Natural killer cell treated with Interleukin-12 subunit alpha and Interleukin-12 subunit beta and Interleukin-15 and Interleukin-18, amount 100 ng/mL, for 72 hours (primary cell): ENCODE data around the gene TSPEAR. TPM values are rescaled to one million over a fixed set of nuclear protein-coding genes. Genes with fewer than 3 reads are reported as not detected.
"Not testable (repeated sequence)": the region's sequence is repeated elsewhere in the genome, so short reads cannot be mapped to it uniquely, and the experiment has no call there.

Experiments used
- ATAC-seq, 2 donors: fragments of 150-1000 bp; cut with Tn5 transposase in 1 of 2; sonication (Bioruptor Pico), chemical (Tn5 transposase) in 1 of 2; 2 replicates each; pipeline ENCODE4 v1.10.0; 2021
- DNase-seq: peaks from one replicate; pipeline ENCODE4 v3.0.0; 2022; ENCODE audit warnings: low spot score
- H3K27ac Mint-ChIP-seq, 2 donors: 1 replicate in 1 of 2; 2 replicates in 1 of 2; pipeline ENCODE4 v1.8.0; 2022; ENCODE audit warnings: mixed read lengths in 2 of 2, mild to moderate bottlenecking in 1 of 2, moderate library complexity in 1 of 2
- H3K27me3 Mint-ChIP-seq, 2 donors: 1 replicate in 1 of 2; 2 replicates in 1 of 2; pipeline ENCODE4 v1.8.0; 2022; ENCODE audit warnings: mixed read lengths in 2 of 2
- H3K36me3 Mint-ChIP-seq: one replicate; pipeline ENCODE4 v1.8.0; 2022; ENCODE audit warnings: mixed read lengths
- H3K4me1 Mint-ChIP-seq, 2 donors: 1 replicate in 1 of 2; 2 replicates in 1 of 2; pipeline ENCODE4 v1.8.0; 2022; ENCODE audit warnings: low read depth in 2 of 2, mixed read lengths in 2 of 2, mild to moderate bottlenecking in 1 of 2
- H3K4me3 Mint-ChIP-seq: one replicate; pipeline ENCODE4 v1.8.0; 2022; ENCODE audit warnings: mixed read lengths
- H3K9me3 Mint-ChIP-seq: 2 replicates; pipeline ENCODE4 v1.8.0; 2022; ENCODE audit warnings: mixed read lengths
- total RNA-seq, 2 donors: library from RNA; stranded (reverse); gene quantifications; one replicate each; pipeline ENCODE4 v1.2.3, GENCODE V29; 2022

The TSPEAR gene
- total RNA-seq, 2 donors from 2014 or later = not detected

GRCh38 chr21:44550807-44551206 lies 160.6 kb downstream of the TSPEAR start:
- Mint-ChIP-seq H3K4me1 (peaks cover 10 to 24% of the 10 kb centered on the region in 2 donors), H3K9me3 (peaks cover 8% of the 10 kb centered on the region), H3K27me3 (peaks cover 3 to 11% of the 10 kb centered on the region in 2 donors), H3K27ac (no peak overlapping the region), H3K36me3 (peaks cover 15% of the 10 kb centered on the region), H3K4me3 (no peak overlapping the region)
- ATAC-seq (no peak), DNase-seq (no peak)

GRCh38 chr21:44550285-44550684 lies 161.1 kb downstream of the TSPEAR start:
- H3K27me3 Mint-ChIP-seq = peaks cover 3 to 11% of the 10 kb centered on the region in 2 donors
- H3K4me1 Mint-ChIP-seq = peaks cover 10 to 24% of the 10 kb centered on the region in 2 donors
- peaks cover 20% of the 10 kb centered on the region for H3K36me3 Mint-ChIP-seq
- peak; percentile 34 to 53 for ATAC-seq
- H3K4me3 Mint-ChIP-seq, H3K27ac Mint-ChIP-seq, DNase-seq: not testable (repeated sequence)
- peaks cover 12% of the 10 kb centered on the region for H3K9me3 Mint-ChIP-seq

GRCh38 chr21:44549525-44550211 lies 161.7 kb downstream of the TSPEAR start:
- peaks cover 0 to 8% of the 10 kb centered on the region in 2 donors for H3K27me3 Mint-ChIP-seq
- no peak for DNase-seq
- peak; percentile 41 to 46 for ATAC-seq

GRCh38 chr21:44548922-44549321 lies 162.4 kb downstream of the TSPEAR start:
- ATAC-seq (no peak), DNase-seq (no peak)
- Mint-ChIP-seq H3K36me3 (peaks cover 21% of the 10 kb centered on the region), H3K27ac (no peak overlapping the region), H3K27me3 (peaks cover 0 to 7% of the 10 kb centered on the region in 2 donors), H3K4me3 (no peak overlapping the region), H3K9me3 (peaks cover 12% of the 10 kb centered on the region), H3K4me1 (peaks cover 10 to 24% of the 10 kb centered on the region in 2 donors)

More at GRCh38 chr21:44549525-44550211, 161.7 kb downstream of the TSPEAR start:
- H3K4me1 Mint-ChIP-seq = peaks cover 10 to 24% of the 10 kb centered on the region in 2 donors
- peaks cover 21% of the 10 kb centered on the region for H3K36me3 Mint-ChIP-seq
- no peak overlapping the region for H3K27ac Mint-ChIP-seq
- H3K4me3 Mint-ChIP-seq = no peak overlapping the region
- H3K9me3 Mint-ChIP-seq = peaks cover 12% of the 10 kb centered on the region

- no peak for DNase-seq
- H3K4me1 Mint-ChIP-seq = peaks cover 10 to 24% of the 10 kb centered on the region in 2 donors
- H3K4me3 Mint-ChIP-seq = no peak overlapping the region
- peaks cover 12% of the 10 kb centered on the region for H3K9me3 Mint-ChIP-seq
- peaks cover 0 to 7% of the 10 kb centered on the region in 2 donors for H3K27me3 Mint-ChIP-seq
- H3K36me3 Mint-ChIP-seq = peaks cover 21% of the 10 kb centered on the region
- H3K27ac Mint-ChIP-seq = no peak overlapping the region
- ATAC-seq = no peak
Observed at GRCh38 chr21:44548381-44548780, 163.0 kb downstream of the TSPEAR start.

GRCh38 chr21:44547656-44548331 lies 163.6 kb downstream of the TSPEAR start:
- Mint-ChIP-seq H3K36me3 (peaks cover 21% of the 10 kb centered on the region), H3K4me1 (peaks cover 10 to 24% of the 10 kb centered on the region in 2 donors), H3K4me3 (peak overlapping the region; percentile 64), H3K27me3 (peaks cover 0 to 7% of the 10 kb centered on the region in 2 donors), H3K27ac (peak overlapping the region; percentile 70 to 87), H3K9me3 (peaks cover 12% of the 10 kb centered on the region)
- ATAC-seq (peak in 1 of 2 donors; percentile 64), DNase-seq (no peak)

- H3K27me3 Mint-ChIP-seq = peaks cover 0 to 13% of the 10 kb centered on the region in 2 donors
- peaks cover 12% of the 10 kb centered on the region for H3K9me3 Mint-ChIP-seq
- DNase-seq (no peak), ATAC-seq (no peak)
- no peak overlapping the region for H3K27ac Mint-ChIP-seq
- H3K4me3 Mint-ChIP-seq = no peak overlapping the region
- peaks cover 10 to 20% of the 10 kb centered on the region in 2 donors for H3K4me1 Mint-ChIP-seq
- peaks cover 21% of the 10 kb centered on the region for H3K36me3 Mint-ChIP-seq
Observed at GRCh38 chr21:44544566-44544965, 166.8 kb downstream of the TSPEAR start.

GRCh38 chr21:44542716-44543115 lies 168.7 kb downstream of the TSPEAR start:
- Mint-ChIP-seq H3K27ac (no peak overlapping the region), H3K36me3 (peaks cover 18% of the 10 kb centered on the region), H3K4me1 (peaks cover 8 to 10% of the 10 kb centered on the region in 2 donors), H3K9me3 (peaks cover 12% of the 10 kb centered on the region), H3K4me3 (no peak overlapping the region), H3K27me3 (peaks cover 5 to 6% of the 10 kb centered on the region in 2 donors)
- DNase-seq = no peak
- no peak for ATAC-seq

GRCh38 chr21:44540741-44541288 lies 170.6 kb downstream of the TSPEAR start:
- Mint-ChIP-seq H3K4me3 (no peak overlapping the region), H3K9me3 (peaks cover 4% of the 10 kb centered on the region), H3K27me3 (peaks cover 5 to 6% of the 10 kb centered on the region in 2 donors), H3K36me3 (peaks cover 5% of the 10 kb centered on the region), H3K4me1 (no peaks in the 10 kb centered on the region), H3K27ac (no peak overlapping the region)
- ATAC-seq (no peak), DNase-seq (no peak)

GRCh38 chr21:44539991-44540666 lies 171.2 kb downstream of the TSPEAR start, which contains the start of gene KRTAP10-1:
KRTAP10-1 (minus strand) TSS chr21:44540195; CDS start chr21:44540150, 45 bp downstream.
- H3K36me3 Mint-ChIP-seq = no peaks in the 10 kb centered on the region
- DNase-seq (no peak), ATAC-seq (peak; percentile 24 to 36)
- peaks cover 5 to 6% of the 10 kb centered on the region in 2 donors for H3K27me3 Mint-ChIP-seq
- no peak within 1 kb of the TSS for H3K27ac Mint-ChIP-seq
- H3K4me3 Mint-ChIP-seq = no peak within 1 kb of the TSS
- no peaks in the 10 kb centered on the region for H3K9me3 Mint-ChIP-seq
- H3K4me1 Mint-ChIP-seq = no peaks in the 10 kb centered on the region

- no peaks in the 10 kb centered on the region for H3K36me3 Mint-ChIP-seq
- H3K27me3 Mint-ChIP-seq = peaks cover 5 to 6% of the 10 kb centered on the region in 2 donors
- H3K9me3 Mint-ChIP-seq = no peaks in the 10 kb centered on the region
- ATAC-seq (peak in 1 of 2 donors; percentile 4), DNase-seq (no peak)
- H3K27ac Mint-ChIP-seq = no peak overlapping the region
- no peaks in the 10 kb centered on the region for H3K4me1 Mint-ChIP-seq
- no peak overlapping the region for H3K4me3 Mint-ChIP-seq
Observed at GRCh38 chr21:44539046-44539445, 172.3 kb downstream of the TSPEAR start.

- no peaks in the 10 kb centered on the region for H3K36me3 Mint-ChIP-seq
- peaks cover 5 to 6% of the 10 kb centered on the region in 2 donors for H3K27me3 Mint-ChIP-seq
- ATAC-seq = peak; percentile 28 to 50
- DNase-seq = no peak
- H3K4me1 Mint-ChIP-seq = no peaks in the 10 kb centered on the region
- no peaks in the 10 kb centered on the region for H3K9me3 Mint-ChIP-seq
- H3K27ac Mint-ChIP-seq = no peak overlapping the region
- H3K4me3 Mint-ChIP-seq = no peak overlapping the region
Observed at GRCh38 chr21:44537930-44538911, 173.2 kb downstream of the TSPEAR start.
